ENCODE measurements around the gene RASD1. TPM values are rescaled to one million over a fixed set of nuclear protein-coding genes. Genes with fewer than 3 reads are reported as not detected.

Gene RASD1
- polyA plus RNA-seq, 2 of the 4 experiments (the other 2 are of a cell fraction) = 0.92 to 1.4 TPM

- no peak for TF ChIP-seq JUN (IDR thresholded peaks at IDR 0.05)
- no peak for TF ChIP-seq EHF (CRISPR knock-in tag; IDR thresholded peaks at IDR 0.05)
- TF ChIP-seq HES2 (IDR thresholded peaks at IDR 0.05) = no peak
- no peak for TF ChIP-seq FOXS1 (CRISPR knock-in tag; IDR thresholded peaks at IDR 0.05)
- no peak for TF ChIP-seq SREBF2 (IDR thresholded peaks at IDR 0.05)
- TF ChIP-seq CHD2 (IDR thresholded peaks at IDR 0.05; ENCODE audit: low read length, partially characterized antibody) = no peak
- TF ChIP-seq REST (IDR thresholded peaks at IDR 0.05) = no peak
- TF ChIP-seq MAFK (IDR thresholded peaks at IDR 0.05; ENCODE audit: partially characterized antibody) = no peak
- TF ChIP-seq HOXB5 (CRISPR knock-in tag; IDR thresholded peaks at IDR 0.05) = no peak
- no peak for TF ChIP-seq CHD4 (IDR thresholded peaks at IDR 0.05; ENCODE audit: borderline replicate concordance)
- no peak for TF ChIP-seq TP53 (CRISPR knock-in tag; IDR thresholded peaks at IDR 0.05)
- no peak for TF ChIP-seq CBX8 (IDR thresholded peaks at IDR 0.05)
- no peak for TF ChIP-seq PBX3 (IDR thresholded peaks at IDR 0.05)
- no peak for TF ChIP-seq RNF2 (IDR thresholded peaks at IDR 0.05; ENCODE audit: borderline replicate concordance, low read depth)
- no peak for TF ChIP-seq MAZ (IDR thresholded peaks at IDR 0.05; ENCODE audit: borderline replicate concordance, low read depth, low read length)
- TF ChIP-seq PHF8 (IDR thresholded peaks at IDR 0.05; ENCODE audit: borderline replicate concordance, low read depth) = no peak
- Histone ChIP-seq H3K4me2 (no peak overlapping the region), H3K4me1 (no peaks in the 10 kb centered on the region), H3K4me3 (no peak overlapping the region), H3K9me3 (no peaks in the 10 kb centered on the region), H3K27ac (no peak overlapping the region)
- ChIA-PET CTCF (interaction anchor here (1.2 to 9.6 kb wide), 6 partner anchors 8 to 150 kb away, joined by 3 to 254 read pairs (median 26); partner anchors contain the start of gene RASD1), POLR2A (no interaction called here)
- no peak for DNase-seq (ENCODE audit: low read depth in 1 of 2, low spot score in 1 of 2)
- ATAC-seq = no peak; a peak in 2 of 6 replicates
- WGBS (ENCODE audit: missing lambda C conversion rate) = 73% methylated on average over 19 of the region's 20 CpGs
- FAIRE-seq = no peak
Measured at GRCh38 chr17:17504341-17505140, 8.3 kb upstream of the RASD1 start.

GRCh38 chr17:17503566-17504130 is 7.5 kb upstream of the RASD1 start:
- no peaks in the 10 kb centered on the region for H3K9me3 ChIP-seq
- H3K4me3 ChIP-seq = no peak overlapping the region
- CTCF ChIA-PET = interaction anchor here (9.6 kb wide), 1 partner anchor 66 kb away, joined by 254 read pairs; no protein-coding TSS in a partner anchor
- no peak for TF ChIP-seq TP53 (CRISPR knock-in tag; IDR thresholded peaks at IDR 0.05)
- TF ChIP-seq KDM5A (IDR thresholded peaks at IDR 0.05) = no peak
- no peak for TF ChIP-seq EHF (CRISPR knock-in tag; IDR thresholded peaks at IDR 0.05)
- no peak for TF ChIP-seq MYC (IDR thresholded peaks at IDR 0.05; ENCODE audit: borderline replicate concordance, low read length)
- TF ChIP-seq JUNB (IDR thresholded peaks at IDR 0.05) = no peak
- TF ChIP-seq MAFK (IDR thresholded peaks at IDR 0.05; ENCODE audit: partially characterized antibody) = no peak
- ATAC-seq = no peak; a peak in 2 of 6 replicates
- no peak for FAIRE-seq
- H3K4me1 ChIP-seq = no peaks in the 10 kb centered on the region
- no peak overlapping the region for H3K27ac ChIP-seq
- 89% methylated on average over 6 of the region's 7 CpGs for WGBS (ENCODE audit: missing lambda C conversion rate)
- DNase-seq (ENCODE audit: low read depth in 1 of 2, low spot score in 1 of 2) = no peak
- POLR2A ChIA-PET = no interaction called here
- no peak overlapping the region for H3K4me2 ChIP-seq

Data from A549 (cell line).